Tibial nerve (tissue), 4 donors: Measurements from ENCODE around the gene KCNN1. TPM values are rescaled to one million over a fixed set of nuclear protein-coding genes. Genes with fewer than 3 reads are reported as not detected.

Experiments
- DNase-seq, 2 donors: peaks; one replicate each; pipeline ENCODE4 v3.0.0-alpha.2; 2019; ENCODE audit warnings: low spot score in 2 of 2
- H3K27ac ChIP-seq, 4 donors: fragments of 200-600 bp; sonication (generic) in 3 of 4; one replicate each; pipeline ENCODE4 v1.5.1; 2017 to 2019; ENCODE audit warnings: mild to moderate bottlenecking in 1 of 4
- H3K27me3 ChIP-seq, 2 donors: fragments of 200-600 bp; sonication (generic) in 1 of 2; one replicate each; pipeline versions ENCODE4 v1.5.1 to v1.6.0; 2017 to 2019
- H3K36me3 ChIP-seq, 3 donors: fragments of 200-600 bp; sonication (generic); one replicate each; pipeline ENCODE4 v1.5.1; 2018 to 2019
- H3K4me1 ChIP-seq, 4 donors: fragments of 200-600 bp; sonication (generic) in 3 of 4; one replicate each; pipeline ENCODE4 v1.5.1; 2017 to 2019
- H3K4me3 ChIP-seq, 4 donors: fragments of 200-600 bp; sonication (generic) in 3 of 4; one replicate each; pipeline ENCODE4 v1.5.1; 2017 to 2019; ENCODE audit warnings: mild to moderate bottlenecking in 1 of 4, moderate library complexity in 1 of 4
- H3K9me3 ChIP-seq, 4 donors: fragments of 200-600 bp; sonication (generic) in 3 of 4; one replicate each; pipeline ENCODE4 v1.5.1; 2017 to 2019
- EP300 ChIP-seq, 2 donors: sonication (generic); formaldehyde crosslinking; IDR thresholded peaks; one replicate each; pipeline ENCODE4 v1.6.1; 2017; ENCODE audit warnings: antibody characterized with exemption in 2 of 2, mild to moderate bottlenecking in 1 of 2
- POLR2A ChIP-seq, 2 donors: fragments of 450-650 bp; IDR thresholded peaks; one replicate each; pipeline ENCODE4 v1.6.1; 2017; ENCODE audit warnings: antibody characterized with exemption in 2 of 2, mild to moderate bottlenecking in 2 of 2, moderate library complexity in 2 of 2
- WGBS, 2 donors: methylation state at CpG; one replicate each; pipeline ENCODE4 v1.1.5; 2018; 5-methylcytosine and 5-hydroxymethylcytosine counted together
- total RNA-seq, 4 donors: library from RNA; depleted of rRNA; stranded (reverse); fragments of >200 nt; gene quantifications; one replicate each; pipeline ENCODE4 v1.1.0, GENCODE V29; 2016
- TF ChIP-seq, protein P1 (sequence below), 5 experiments: fragments of 200-600 bp in 3 of 5; fragments of 450-650 bp in 2 of 5; sonication (generic) in 3 of 5; IDR thresholded peaks; one replicate each; pipeline ENCODE4 v1.5.1; 2016 to 2019; ENCODE audit warnings: antibody characterized with exemption in 5 of 5, mild to moderate bottlenecking in 3 of 5, moderate library complexity in 2 of 5

Gene KCNN1
- total RNA-seq, 4 donors from 2014 or later: under 0.01 TPM; not detected in 3

DNA sequence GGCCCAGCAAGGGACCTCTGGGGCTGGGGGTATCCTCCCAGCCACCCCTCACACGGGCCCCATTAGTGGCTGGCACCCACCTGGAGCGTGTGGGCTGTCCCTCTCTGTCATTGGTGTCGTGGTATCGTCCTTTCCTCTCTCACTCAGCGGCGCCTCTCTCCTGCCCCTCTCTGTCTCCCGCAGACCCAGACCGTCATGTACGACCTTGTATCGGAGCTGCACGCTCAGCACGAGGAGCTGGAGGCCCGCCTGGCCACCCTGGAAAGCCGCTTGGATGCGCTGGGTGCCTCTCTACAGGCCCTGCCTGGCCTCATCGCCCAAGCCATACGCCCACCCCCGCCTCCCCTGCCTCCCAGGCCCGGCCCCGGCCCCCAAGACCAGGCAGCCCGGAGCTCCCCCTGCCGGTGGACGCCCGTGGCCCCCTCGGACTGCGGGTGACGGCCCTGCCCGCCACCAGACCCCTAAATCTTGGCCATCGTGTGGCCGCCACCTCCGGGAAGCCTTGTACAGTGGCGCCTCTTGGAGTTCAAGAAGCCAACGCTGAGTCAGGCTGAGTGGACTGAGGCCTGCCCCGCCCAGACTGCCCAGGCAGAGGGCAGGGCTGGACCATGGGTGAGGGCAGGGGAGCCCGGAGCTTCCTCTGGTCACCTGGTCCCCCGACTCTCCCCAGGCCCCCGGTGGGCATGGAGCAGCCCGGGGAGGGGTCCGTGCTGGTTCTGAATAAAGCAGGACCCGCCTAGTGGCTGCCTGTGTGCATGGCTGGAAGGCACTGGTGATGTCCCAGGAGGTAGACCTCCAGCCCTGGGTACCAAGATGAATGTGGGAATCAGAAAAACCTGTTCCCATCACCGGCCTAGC is 31.3 kb downstream of the KCNN1 start:
- H3K9me3 ChIP-seq: no peaks in the 10 kb centered on the region
- WGBS, 2 donors: 65 to 73% methylated on average over 27 to 38 of the region's 41 CpGs
- H3K36me3 ChIP-seq: no peaks in the 10 kb centered on the region
- peaks cover 0 to 3% of the 10 kb centered on the region in 2 donors for H3K27me3 ChIP-seq
- TF ChIP-seq, protein P1, sequence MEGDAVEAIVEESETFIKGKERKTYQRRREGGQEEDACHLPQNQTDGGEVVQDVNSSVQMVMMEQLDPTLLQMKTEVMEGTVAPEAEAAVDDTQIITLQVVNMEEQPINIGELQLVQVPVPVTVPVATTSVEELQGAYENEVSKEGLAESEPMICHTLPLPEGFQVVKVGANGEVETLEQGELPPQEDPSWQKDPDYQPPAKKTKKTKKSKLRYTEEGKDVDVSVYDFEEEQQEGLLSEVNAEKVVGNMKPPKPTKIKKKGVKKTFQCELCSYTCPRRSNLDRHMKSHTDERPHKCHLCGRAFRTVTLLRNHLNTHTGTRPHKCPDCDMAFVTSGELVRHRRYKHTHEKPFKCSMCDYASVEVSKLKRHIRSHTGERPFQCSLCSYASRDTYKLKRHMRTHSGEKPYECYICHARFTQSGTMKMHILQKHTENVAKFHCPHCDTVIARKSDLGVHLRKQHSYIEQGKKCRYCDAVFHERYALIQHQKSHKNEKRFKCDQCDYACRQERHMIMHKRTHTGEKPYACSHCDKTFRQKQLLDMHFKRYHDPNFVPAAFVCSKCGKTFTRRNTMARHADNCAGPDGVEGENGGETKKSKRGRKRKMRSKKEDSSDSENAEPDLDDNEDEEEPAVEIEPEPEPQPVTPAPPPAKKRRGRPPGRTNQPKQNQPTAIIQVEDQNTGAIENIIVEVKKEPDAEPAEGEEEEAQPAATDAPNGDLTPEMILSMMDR (IDR thresholded peaks at IDR 0.05): peak in 2 of 5 experiments; percentile 8 to 21
- no peak for TF ChIP-seq EP300 (IDR thresholded peaks at IDR 0.05)
- peaks cover 0 to 24% (median 4%) of the 10 kb centered on the region in 4 donors for H3K4me1 ChIP-seq
- H3K4me3 ChIP-seq: no peak overlapping the region
- H3K27ac ChIP-seq: peak overlapping the region in 2 of 4 donors; percentile 20 to 36
- DNase-seq: no peak

GRCh38 chr19:17998827-17999150 is 31.9 kb downstream of the KCNN1 start:
- no peak overlapping the region for H3K4me3 ChIP-seq
- DNase-seq: no peak
- H3K4me1 ChIP-seq: peaks cover 0 to 24% (median 4%) of the 10 kb centered on the region in 4 donors
- TF ChIP-seq, protein P1 (IDR thresholded peaks at IDR 0.05): no peak
- TF ChIP-seq EP300 (IDR thresholded peaks at IDR 0.05): no peak
- no peak for TF ChIP-seq POLR2A (IDR thresholded peaks at IDR 0.05)
- H3K9me3 ChIP-seq: no peaks in the 10 kb centered on the region
- no peaks in the 10 kb centered on the region for H3K36me3 ChIP-seq
- WGBS, 2 donors: 79 to 92% methylated on average over 4 to 5 of the region's 5 CpGs
- peak overlapping the region in 1 of 4 donors; percentile 20 for H3K27ac ChIP-seq
- H3K27me3 ChIP-seq: no peaks in the 10 kb centered on the region

GRCh38 chr19:17999684-18000479 is 33.0 kb downstream of the KCNN1 start:
- Histone ChIP-seq H3K36me3 (no peaks in the 10 kb centered on the region), H3K27me3 (no peaks in the 10 kb centered on the region), H3K27ac (peak overlapping the region; percentile 83 to 96 (median 93)), H3K4me1 (peaks cover 0 to 24% (median 4%) of the 10 kb centered on the region in 4 donors), H3K4me3 (peak overlapping the region in 1 of 4 donors; percentile 69), H3K9me3 (no peaks in the 10 kb centered on the region)
- no peak for DNase-seq
- WGBS, 2 donors: 86 to 89% methylated on average over 18 to 21 of the region's 21 CpGs
- TF ChIP-seq EP300 (IDR thresholded peaks at IDR 0.05): no peak
- TF ChIP-seq POLR2A (IDR thresholded peaks at IDR 0.05): no peak
- TF ChIP-seq, protein P1 (IDR thresholded peaks at IDR 0.05): no peak

- WGBS, 2 donors: 20% methylated on average over 14 to 17 of the region's 17 CpGs
- H3K4me3 ChIP-seq: peak overlapping the region; percentile 56 to 69 (median 61)
These were observed 33.6 kb downstream of the KCNN1 start for GRCh38 chr19:18000480-18000914.

More at GRCh38 chr19:18000480-18000914, 33.6 kb downstream of the KCNN1 start:
- H3K4me1 ChIP-seq: peaks cover 0 to 24% (median 4%) of the 10 kb centered on the region in 4 donors
- H3K27me3 ChIP-seq: no peaks in the 10 kb centered on the region
- TF ChIP-seq POLR2A (IDR thresholded peaks at IDR 0.05) (no peak), EP300 (IDR thresholded peaks at IDR 0.05) (no peak)
- TF ChIP-seq, protein P1 (IDR thresholded peaks at IDR 0.05): no peak
- DNase-seq: no peak
- H3K36me3 ChIP-seq: no peaks in the 10 kb centered on the region
- peak overlapping the region; percentile 83 to 96 (median 93) for H3K27ac ChIP-seq
- no peaks in the 10 kb centered on the region for H3K9me3 ChIP-seq
